Kidney capillary endothelial cell (primary cell): Measurements from ENCODE around the gene RNF11.
A peak's percentile ranks its signal among the peaks of the same experiment; 100 is the strongest.

Experiments used
- DNase-seq: peaks from one replicate; pipeline ENCODE4 v3.0.0-alpha.2; 2018; ENCODE audit warnings: low spot score

The RNF11 gene

DNA sequence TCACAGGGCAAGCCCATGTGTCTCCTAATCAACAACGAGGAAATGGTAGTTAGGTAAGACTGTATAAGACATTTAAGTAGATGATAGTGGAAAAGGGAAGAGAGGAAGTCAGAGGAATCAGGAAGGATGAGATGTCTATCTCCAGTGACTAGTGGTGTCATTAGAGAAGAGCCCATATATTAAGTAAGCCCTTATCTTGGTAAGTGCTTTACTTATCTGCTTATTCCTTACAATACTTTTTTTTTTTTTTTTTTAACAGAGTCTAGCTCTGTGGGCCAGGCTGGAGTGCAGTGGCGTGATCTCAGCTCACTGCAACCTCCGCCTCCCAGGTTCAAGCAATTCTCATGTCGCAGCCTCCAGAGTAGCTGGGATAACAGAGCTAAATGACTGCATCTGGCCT, 29.5 kb downstream of the RNF11 start:
- no peak for DNase-seq

DNA sequence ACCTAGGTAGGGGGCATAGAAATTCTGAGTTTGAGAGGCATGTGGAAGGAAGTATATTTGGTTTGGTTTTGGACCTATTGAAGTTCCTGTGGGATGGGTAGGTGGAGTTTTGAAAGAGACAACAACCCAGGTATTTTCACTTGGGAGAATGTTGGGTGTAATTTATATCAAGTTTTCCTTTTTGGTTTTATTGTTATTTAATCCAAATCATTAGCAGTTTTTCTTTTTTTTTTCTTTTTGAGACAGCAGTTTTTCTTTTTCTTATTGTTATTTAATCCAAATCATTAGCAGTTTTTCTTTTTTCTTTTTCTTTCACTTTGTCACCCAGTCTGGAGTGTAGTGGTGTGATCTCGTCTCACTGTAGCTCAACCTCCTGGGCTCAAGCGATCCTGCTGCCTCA, 30.1 kb downstream of the RNF11 start:
- DNase-seq = no peak

DNA sequence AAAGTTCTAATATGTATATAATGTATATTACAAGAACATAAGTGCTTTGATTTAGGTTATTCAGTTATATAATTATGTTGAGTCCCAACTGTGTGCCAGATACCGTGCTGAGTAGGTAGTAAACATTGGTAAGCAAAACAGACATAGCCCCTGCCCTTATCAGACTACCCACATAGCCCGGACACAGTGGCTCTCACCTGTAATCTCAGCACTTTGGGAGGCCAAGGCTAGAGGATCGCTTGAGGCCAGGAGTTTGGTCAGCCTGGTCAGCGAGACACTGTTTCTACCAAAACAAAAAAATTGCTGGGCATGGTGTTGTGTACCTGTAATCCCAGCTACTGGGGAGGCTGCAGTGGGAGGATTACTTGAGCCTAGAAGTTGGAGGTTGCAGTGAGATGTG, 30.7 kb downstream of the RNF11 start:
- DNase-seq = no peak

DNA sequence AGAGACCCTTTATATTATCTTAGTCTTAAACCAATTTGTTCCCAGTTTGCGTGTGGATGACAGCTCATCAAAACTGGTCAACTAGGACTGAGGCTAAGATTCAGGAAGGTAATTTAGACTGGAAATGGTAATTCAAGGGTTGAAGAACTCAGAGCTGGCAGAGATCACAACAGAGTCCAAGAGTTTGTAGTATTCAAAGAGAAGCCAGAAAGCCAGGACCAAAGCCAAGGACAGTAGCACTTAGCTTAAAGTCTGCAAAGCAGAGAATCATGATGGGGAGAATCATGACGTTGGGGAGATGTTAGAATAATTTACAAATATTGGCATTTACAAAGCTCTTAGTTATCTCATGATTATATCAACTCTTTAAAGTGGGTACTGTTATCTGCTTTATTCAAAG, 32.6 kb downstream of the RNF11 start:
- DNase-seq = no peak

DNA sequence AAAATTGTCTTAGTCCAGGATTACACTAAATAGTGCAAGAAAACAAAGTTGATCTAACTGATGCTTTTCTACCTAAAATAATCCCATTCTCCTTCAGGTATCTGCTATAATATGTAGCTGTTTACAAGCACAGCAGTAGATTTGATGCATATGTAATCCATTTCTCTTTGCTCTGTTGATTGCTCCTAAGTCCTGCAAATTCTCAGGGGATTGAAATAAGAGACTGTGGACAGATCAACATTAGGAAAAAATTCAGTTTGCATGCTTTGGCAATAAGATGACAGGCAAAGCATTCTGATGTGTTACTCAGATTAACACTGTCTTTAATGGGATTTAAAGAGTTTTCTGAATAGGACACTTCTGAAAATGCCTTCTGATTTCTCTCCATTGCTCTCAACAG, 34.7 kb downstream of the RNF11 start:
- no peak for DNase-seq

DNA sequence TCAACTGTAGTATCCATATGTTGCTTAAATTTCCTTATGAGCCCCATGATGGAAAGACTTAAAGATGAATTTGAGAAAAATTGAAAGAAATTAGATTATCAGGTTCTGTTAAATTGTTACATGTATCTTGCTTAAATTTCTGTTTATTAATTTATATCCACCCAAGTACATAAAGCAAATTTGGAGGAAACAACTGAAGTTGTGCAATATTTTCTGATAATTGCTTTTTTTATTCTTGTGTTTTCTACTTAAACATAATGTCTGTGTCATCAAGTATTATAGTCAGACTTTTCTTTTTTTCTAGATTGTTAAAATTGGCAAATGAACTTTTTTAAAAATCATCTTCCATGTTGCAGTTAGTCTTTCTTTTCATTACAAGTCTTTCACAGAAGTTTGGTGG, 36.8 kb downstream of the RNF11 start:
- no peak for DNase-seq

DNA sequence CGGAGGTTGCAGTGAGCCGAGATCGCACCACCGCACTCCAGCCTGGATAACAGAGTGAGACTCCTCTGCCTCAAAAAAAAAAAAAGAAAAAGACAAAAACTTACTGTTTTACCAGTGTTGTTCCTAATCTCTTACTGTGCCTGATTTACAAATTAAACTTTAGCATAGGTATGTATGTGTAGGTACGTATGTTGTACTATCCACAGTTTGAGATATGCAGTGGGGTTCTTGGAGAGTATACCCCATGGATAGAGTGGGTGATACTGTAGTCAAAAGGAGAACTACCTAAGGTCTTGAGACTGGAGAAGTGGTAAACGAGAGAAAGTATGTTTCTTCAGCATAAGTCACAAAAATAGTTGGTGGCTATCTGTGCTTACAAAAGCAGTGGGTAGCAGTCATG, 38.6 kb downstream of the RNF11 start:
- no peak for DNase-seq

DNA sequence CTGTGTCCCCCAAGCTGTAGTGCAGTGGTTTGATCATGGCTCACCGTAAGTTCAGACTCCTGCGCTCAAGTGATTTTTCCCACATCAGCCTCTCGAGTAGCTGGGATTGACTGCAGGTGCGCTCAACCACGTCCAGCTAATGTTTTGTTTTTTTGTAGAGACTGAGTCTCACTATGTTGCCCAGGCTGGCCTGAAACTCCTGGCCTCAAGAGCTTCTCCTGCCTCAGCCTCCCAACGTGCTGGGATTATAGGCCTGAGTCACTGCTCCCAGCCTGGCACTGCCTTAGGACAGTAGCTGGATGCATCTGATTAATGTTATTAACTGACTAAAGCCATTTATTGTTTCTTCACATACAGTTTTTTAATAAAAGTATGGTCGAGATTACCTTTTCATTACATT, 40.2 kb downstream of the RNF11 start:
- DNase-seq = no peak

DNA sequence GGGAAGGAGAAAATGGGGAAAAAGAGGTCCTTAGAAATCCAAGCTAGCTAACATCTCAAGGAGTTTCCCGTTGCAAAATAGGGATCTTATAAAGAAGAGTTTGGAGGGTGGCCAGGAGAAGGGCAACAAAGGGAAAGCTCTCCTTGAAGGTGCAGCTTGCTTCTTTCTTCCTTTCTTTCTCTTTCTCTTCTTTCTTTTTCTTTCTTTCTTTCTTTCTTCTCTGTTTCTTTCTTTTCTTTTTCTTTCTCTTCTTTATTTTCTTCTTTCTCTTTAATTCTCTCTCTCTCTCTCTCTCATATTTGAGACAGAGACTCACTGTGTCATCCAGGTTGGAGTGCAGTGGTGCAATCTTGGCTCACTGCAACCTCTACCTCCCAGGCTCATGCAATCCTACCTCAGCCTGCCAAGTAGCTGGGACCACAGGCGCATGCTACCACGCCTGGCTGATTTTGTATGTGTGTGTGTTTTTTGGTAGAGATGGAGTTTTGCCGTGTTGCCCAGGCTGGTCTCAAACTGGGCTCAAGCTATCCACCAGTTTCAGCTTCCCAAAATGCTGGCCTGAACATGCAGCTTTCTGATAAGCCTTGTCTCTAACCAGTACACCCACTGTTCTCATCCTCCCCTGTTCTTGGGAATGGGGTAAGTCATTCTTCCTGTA, 44.4 kb downstream of the RNF11 start:
- no peak for DNase-seq

DNA sequence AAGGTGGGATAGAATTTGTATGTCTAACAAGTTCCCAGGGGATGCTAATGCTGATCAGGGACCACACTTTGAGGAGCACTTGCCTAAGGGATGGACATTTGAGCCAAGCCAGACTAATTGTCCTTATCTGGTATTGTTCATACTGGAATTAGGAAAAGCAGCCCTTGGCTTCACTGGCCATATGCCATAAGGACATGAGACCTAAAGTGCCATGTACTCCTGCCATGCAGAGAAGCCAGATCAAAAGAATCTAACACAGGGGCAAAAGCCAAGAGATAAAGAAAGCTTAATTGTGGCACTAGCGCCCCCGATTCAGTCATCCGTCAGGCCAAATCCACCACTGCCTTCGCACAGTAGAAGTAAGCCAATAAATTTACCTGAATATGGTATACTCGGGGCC, 45.7 kb downstream of the RNF11 start:
- no peak for DNase-seq

DNA sequence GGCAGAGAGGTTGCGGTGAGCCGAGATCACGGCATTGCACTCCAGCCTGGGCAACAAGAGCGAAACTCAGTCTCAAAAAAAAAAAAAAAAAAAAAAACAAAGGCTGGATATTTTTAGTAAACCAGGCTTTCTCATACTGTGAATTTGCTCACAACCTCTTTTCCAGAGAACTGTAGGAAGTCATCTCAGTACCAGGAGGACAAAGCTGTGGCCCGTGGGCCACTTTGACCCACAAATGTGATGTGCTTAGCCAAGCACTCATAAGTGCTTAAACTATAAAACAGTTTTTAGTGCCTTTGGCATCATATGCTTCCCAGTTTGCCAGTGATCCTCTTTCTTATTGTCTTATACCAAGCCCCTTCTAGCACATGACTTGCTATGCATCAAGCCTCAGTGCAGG, 46.5 kb downstream of the RNF11 start:
- DNase-seq = no peak

DNA sequence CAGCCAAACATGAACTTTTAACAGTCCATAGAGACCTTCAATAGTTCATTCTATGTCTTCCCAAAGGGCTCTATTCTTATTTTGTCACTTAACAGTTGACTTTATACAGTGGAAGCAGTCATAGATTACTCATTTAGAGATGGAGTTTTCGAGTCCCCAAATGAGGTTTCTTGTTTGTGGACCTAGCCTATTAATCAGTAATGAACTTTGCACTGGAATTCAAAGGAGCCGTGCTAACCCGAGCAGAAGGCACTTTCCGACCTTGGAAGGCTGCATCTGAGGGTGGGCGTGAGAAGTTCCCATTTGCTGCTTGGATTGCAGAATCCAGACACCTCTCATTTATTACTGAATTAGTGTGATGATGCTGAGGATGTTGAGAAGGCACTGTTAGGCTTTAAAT, 47.9 kb downstream of the RNF11 start:
- no peak for DNase-seq

DNA sequence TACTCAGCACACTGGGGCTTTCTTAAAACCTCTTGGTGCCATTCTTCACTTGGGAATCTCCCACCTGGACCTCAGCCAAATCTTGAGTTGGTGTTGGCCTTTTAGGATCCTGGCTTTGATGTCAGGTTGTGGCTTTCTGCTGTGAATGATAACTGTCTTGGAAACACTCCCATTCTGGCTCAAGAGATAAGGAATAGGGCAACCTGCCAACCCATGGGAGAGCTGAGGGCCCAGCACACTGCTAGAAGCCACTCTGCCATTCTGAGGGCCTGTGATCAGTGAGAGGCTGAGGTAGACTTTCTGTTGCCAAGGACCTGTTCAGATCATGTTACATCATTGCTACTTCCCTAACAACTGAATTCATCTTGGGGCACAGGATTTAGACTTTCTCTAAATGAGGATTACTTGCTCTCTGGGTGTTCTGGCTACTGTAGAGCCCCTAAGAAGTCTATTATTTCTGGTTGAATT, 48.4 kb downstream of the RNF11 start:
- DNase-seq = no peak

DNA sequence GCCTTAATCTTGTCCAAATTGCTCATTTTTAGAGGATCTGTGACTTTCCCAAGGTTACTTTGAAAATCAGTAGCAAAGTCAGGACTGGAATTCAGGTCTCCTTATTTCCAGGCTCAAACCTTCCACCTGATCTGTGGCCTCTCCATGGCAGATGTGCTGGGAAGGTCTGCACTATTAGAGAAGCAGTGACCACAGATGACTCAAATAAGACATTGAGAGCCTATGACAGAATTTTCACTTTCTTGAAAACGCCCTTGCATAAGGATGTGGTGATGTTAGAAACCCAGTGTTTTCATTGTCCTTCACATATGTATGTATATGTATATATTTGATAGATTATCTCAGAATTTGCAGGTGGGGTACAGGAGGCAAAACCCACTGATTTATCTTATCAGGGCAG, 49.0 kb downstream of the RNF11 start:
- no peak for DNase-seq

DNA sequence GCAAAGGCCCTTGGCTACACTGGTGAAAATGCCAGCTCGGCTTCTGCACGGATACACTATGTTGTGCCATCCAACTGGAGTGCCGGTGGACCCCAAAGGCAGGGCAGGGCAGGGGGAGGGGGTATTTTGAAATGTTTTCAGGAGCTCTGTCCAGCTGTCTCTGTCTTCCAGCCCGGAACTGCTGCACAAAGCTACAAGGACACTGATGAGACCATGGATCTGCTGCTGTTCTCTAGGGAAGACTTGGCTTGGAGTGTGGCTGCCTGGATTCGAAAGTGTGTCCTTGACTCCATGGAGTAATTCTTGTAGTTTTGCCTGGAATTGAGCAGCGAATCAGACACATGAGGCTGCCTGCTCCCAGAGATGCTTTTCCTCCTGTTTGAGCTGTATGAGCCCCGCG, 51.9 kb downstream of the RNF11 start:
- no peak for DNase-seq

DNA sequence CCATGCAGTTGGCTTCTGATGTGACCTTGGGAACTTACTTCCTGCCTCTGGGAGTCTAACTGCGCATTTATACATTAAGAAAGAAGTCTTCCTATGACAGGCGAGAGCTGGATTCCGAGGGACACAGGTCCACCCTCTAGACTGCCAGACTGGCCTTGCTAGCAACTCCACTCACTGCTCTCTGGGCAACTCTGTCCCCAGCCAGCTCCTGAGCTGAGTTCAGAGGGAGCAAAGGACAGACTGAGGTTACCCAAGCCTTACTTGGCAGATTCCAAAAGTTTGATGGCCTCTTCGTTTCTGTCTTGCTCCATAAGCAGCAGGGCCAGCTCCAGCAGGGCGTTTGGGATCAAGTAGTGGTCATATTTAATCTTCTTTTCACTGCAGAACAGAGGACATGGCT, 52.5 kb downstream of the RNF11 start:
- no peak for DNase-seq

DNA sequence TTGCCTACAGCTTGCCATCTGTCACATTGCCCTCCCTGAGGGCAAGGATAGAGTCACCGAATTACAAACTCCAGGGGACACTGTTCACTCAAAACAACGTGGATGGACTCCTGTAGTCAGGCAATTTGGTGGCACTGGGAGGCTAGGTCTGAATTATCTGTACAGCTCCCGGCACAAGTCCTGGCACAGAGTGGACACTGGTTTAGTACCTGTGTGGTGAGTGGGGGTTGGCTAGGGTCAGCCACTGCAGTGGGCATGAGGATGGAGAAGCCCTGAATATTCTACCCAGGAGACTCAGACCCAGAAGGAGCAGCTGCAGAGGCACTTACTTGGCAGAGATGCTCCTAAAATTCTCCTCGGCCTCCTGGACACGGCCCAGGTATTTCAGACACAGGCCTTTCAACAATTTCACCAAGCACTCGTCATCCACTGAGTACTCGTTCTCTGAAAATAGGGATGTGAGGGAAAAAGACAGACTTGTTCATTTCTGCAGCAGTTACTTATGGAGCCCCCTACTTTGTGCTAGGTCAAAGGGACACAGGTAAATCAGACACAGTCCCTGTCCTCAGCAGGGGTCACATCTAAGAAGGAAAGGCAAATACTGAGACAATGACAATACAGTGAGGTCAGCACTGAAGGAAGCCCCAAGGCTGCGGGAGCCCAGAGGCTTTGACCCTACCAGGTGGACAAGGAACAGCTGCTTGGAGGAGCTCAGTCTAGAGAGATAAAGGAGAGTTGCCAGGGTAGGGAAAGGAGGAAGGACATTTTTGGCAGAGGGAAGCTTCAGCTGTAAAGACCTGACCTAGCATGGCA, 53.8 kb downstream of the RNF11 start:
- no peak for DNase-seq

DNA sequence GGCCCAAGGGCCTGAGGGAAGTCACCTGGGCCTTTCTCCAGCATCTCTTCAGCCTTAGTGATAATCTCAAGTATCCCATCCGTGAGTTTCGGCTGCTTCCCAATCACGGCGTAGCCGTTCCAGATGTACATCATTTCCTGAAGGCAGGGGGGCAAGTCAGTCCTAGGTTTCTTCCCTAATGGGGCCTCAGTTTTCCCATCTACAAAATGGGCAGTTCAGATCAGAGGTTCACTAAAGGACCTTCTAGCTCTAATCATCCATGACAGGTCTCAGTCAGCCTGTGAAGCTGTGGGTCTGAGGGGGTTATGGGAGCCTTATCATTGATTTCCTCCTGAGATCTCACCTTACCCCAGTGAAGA, 54.4 kb downstream of the RNF11 start:
- DNase-seq = no peak

DNA sequence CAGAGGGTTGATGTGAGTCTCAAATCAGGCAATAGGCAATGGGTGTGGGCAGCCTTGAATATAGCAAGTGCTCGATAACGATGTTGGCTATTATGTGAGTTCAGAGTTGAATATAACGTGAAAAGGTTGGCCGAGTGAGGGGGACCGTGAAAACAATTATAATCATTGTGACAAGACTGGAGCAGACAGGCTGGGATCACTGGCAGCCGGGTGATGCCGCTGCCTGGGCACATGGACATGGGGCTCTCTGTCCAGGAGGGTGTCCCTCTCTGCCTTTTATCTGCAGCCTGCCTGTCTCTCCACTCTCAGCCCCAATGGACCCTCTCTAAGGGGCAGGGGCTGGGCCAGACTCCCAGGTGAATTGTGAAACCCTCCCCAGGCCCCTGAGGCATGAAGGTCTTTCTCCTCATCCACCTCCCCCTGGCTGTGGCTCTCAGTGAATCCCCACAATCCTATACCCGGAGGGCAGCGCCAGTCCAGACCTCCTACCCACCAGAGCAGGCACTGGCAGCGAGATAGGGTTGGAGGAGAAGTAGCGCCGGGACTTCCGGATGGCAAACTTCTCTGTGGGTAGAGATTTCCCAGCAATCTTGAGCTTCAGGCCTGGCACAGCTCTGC, 57.9 kb downstream of the RNF11 start:
- no peak for DNase-seq

DNA sequence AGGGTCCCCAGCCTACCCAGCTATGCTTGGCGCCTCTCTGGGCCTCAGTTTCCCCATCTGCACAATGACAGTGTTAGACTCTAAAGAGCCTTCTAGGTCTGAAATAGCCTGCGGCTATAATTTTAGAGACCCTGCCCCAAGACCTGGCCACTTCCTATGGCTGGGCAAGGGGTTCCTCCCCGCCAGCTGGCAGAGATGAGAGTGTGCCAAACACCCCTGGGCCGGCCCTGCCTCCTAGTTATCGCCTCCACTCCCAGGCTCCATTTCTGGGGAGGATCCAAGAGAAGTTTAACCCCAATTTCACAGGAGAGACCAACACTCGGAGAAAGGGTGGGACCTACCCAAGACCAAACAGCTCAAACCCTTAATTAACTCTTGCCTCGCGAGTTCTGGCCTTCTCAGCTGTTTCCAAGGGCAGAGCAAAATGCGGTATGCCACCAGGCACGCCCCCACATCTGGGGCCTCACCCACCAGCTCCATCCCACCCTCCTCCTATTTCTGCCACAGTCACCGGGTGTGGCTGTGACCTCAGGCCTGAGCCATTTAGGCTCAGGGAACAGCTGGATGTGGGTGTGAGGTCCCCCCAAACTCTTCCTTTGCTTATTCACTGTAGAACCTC, 58.6 kb downstream of the RNF11 start:
- no peak for DNase-seq

DNA sequence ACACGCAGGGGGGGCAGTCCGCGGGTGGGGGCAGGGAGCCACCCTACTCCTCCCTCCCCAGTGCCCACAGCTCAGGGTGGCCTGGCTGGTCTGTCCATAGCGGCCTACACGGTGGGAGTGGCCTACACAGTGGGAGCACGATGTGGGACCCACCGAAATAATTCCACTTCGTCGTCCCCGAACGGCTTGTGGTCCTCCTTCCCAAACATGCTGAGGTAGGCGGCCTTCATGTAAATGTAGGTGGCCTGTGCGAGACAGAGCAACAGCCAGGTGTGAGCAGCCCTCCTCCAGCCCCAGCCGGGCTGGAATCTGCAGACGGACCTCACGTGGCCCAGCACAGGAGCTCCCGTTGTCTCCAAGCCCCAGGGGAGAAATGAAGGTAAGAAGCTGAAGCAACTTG, 59.9 kb downstream of the RNF11 start:
- no peak for DNase-seq

DNA sequence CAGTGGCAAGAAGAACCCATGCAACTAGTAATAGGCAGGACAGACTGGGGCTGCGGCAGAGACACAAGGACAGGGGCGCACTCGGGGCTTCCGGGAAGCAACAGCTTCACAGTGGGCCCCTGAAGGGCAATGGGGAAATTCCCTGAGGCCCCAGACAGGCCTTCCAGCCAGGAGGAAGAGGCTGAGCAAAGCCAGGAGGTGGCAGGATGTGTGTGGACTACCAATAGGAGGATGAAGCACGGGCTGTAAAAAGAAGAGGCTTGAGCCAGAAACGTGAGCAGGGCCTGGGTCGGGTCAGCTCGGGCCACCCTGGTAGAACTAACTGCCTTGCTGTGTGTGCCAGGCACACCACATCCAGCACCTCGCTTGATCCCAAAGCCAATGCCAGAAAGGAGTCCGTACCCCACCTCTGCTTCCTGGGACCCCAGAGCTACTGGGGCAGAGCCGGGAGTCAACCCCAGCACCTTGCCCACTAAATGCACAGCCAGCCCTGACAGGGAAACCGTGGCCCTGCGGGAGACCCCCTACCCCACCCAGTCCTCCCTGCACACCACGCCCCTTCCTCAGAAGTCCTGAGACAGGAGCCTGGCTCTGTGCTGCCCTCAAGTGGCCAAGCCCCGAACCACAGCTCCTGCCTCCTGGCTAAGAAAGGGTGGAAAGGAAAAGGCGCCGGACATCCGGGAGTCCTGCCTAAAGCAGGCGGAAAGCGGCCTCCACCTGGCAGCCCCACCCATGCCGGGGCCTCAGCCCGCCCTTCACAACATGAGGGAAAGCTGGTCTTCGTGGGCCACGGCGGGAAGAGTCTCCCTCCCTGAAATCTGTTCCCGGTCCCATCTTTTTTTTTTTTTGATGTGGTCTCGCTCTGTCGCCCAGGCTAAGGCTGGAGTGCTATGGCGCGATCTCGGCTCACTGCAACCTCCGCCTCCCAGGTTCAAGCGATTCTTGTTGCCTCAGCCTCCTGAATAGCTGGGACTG, 60.6 kb downstream of the RNF11 start:
- peak; percentile 75 for DNase-seq
